Keratinocyte (primary cell): ENCODE measurements around the gene CELF5. TPM values are rescaled to one million over a fixed set of nuclear protein-coding genes. Genes with fewer than 3 reads are reported as not detected.

Experiments
- DNase-seq: peaks from one replicate; pipeline ENCODE4 v3.0.0-alpha.2; 2011; ENCODE audit warnings: low read depth, missing footprints, low spot score
- FAIRE-seq: peaks from 2 replicates; lab custom pipeline; 2011; peaks lifted over from hg19 to GRCh38; lab: Jason Lieb, UNC
- H2AFZ ChIP-seq: 2 replicates; pipeline ENCODE4 v1.6.0; 2012; ENCODE audit warnings: low read length, control low read depth, inconsistent platforms; ENCODE audit not compliant: control insufficient read depth
- H3K27ac ChIP-seq: 2 replicates; pipeline ENCODE4 v1.5.1; 2011; ENCODE audit warnings: low read length; ENCODE audit not compliant: control insufficient read depth, insufficient read depth
- H3K27me3 ChIP-seq: 3 replicates; pipeline ENCODE4 v1.6.0; 2011; ENCODE audit warnings: low read length; ENCODE audit not compliant: control insufficient read depth, insufficient read depth; ENCODE audit errors: extremely low read depth
- H3K36me3 ChIP-seq, 2 experiments: 2 replicates in 1 of 2; 3 replicates in 1 of 2; pipeline ENCODE4 v1.5.1; 2011; ENCODE audit warnings: low read length in 2 of 2, mild to moderate bottlenecking in 1 of 2; ENCODE audit not compliant: control insufficient read depth in 2 of 2, insufficient read depth in 2 of 2; ENCODE audit errors: extremely low read depth in 1 of 2
- H3K4me1 ChIP-seq: 3 replicates; pipeline ENCODE4 v1.5.1; 2011; ENCODE audit warnings: low read length; ENCODE audit not compliant: control insufficient read depth, insufficient read depth; ENCODE audit errors: extremely low read depth
- H3K4me2 ChIP-seq: 3 replicates; pipeline ENCODE4 v1.6.0; 2011; ENCODE audit warnings: low read depth, low read length; ENCODE audit not compliant: control insufficient read depth, insufficient read depth; ENCODE audit errors: extremely low read depth
- H3K4me3 ChIP-seq, 3 experiments: fragments of 200-600 bp in 1 of 3; sonication (generic) in 1 of 3; 2 replicates in 2 of 3; 3 replicates in 1 of 3; pipeline ENCODE4 v1.5.1; 2011 to 2016; ENCODE audit warnings: low read length in 3 of 3, mild to moderate bottlenecking in 3 of 3, control low read depth in 2 of 3, inconsistent platforms in 1 of 3, low read depth in 1 of 3, mixed read lengths in 1 of 3, mixed run types in 1 of 3, moderate library complexity in 1 of 3; ENCODE audit not compliant: control insufficient read depth in 2 of 3, insufficient read depth in 2 of 3; ENCODE audit errors: extremely low read depth in 1 of 3
- H3K79me2 ChIP-seq: 2 replicates; pipeline ENCODE4 v1.6.0; 2012; ENCODE audit warnings: low read length; ENCODE audit not compliant: control insufficient read depth, insufficient read depth
- H3K9ac ChIP-seq: 3 replicates; pipeline ENCODE4 v1.6.0; 2011; ENCODE audit warnings: low read length; ENCODE audit not compliant: control insufficient read depth, insufficient read depth; ENCODE audit errors: extremely low read depth
- H3K9me1 ChIP-seq: 3 replicates; pipeline ENCODE4 v1.6.0; 2011; ENCODE audit warnings: low read length; ENCODE audit not compliant: control insufficient read depth, insufficient read depth; ENCODE audit errors: extremely low read depth
- H3K9me3 ChIP-seq: 2 replicates; pipeline ENCODE4 v1.5.1; 2012; ENCODE audit warnings: low read depth, low read length; ENCODE audit not compliant: control insufficient read depth
- H4K20me1 ChIP-seq: 3 replicates; pipeline ENCODE4 v1.6.0; 2011; ENCODE audit warnings: low read length; ENCODE audit not compliant: control insufficient read depth, insufficient read depth; ENCODE audit errors: extremely low read depth
- CTCF ChIP-seq, 3 experiments: IDR thresholded peaks in 1 of 3; conservative IDR thresholded peaks in 1 of 3; optimal IDR thresholded peaks in 1 of 3; 2 replicates in 2 of 3; 3 replicates in 1 of 3; pipeline versions ENCODE3 to v1.5.1; 2011; ENCODE audit warnings: low read length in 3 of 3, mild to moderate bottlenecking in 3 of 3, moderate library complexity in 2 of 3, control low read depth in 1 of 3, inconsistent platforms in 1 of 3; ENCODE audit not compliant: insufficient read depth in 2 of 3; ENCODE audit errors: extremely low read depth in 1 of 3
- EZH2 ChIP-seq: IDR thresholded peaks from one replicate; pipeline ENCODE4 v1.6.1; 2012; ENCODE audit warnings: inconsistent platforms, mild to moderate bottlenecking, low read length, moderate library complexity
- dilution Hi-C: fragments of 300-500 bp; cut with MboI; formaldehyde crosslinking; loops from one replicate; pipeline ENCODE4 v1.7.0; 2020; ENCODE audit warnings: low sequenced_read_pairs; ENCODE audit not compliant: extremely low pct_ligation_motif_present
- polyA plus RNA-seq, 5 experiments: library from polyadenylated mRNA; depleted of rRNA in 3 of 5; stranded (reverse) in 3 of 5; stranded (forward) in 1 of 5; unstranded in 1 of 5; fragments of >200 nt; gene quantifications; 1 replicate in 1 of 5; 2 replicates in 3 of 5; 3 replicates in 1 of 5; pipeline versions ENCODE4 v1.2.1 to v1.2.3, GENCODE V29; 2011 to 2012; ENCODE audit warnings: missing spikeins in 2 of 5, low read depth in 1 of 5, low replicate concordance in 1 of 5

CELF5 gene
- polyA plus RNA-seq, 1 donor (not counting 4 experiments of a cell fraction or from before 2014, with no cell fraction given), result 0.04 TPM

- Histone ChIP-seq H3K4me2 (no peak overlapping the region), H3K27me3 (no peaks in the 10 kb centered on the region)
- dilution Hi-C loops, result no loop called here
These were observed 28.8 kb downstream of the CELF5 start for GRCh38 chr19:3253270-3253669.

GRCh38 chr19:3254520-3254919 is 30.1 kb downstream of the CELF5 start:
- H3K9me3 ChIP-seq, result no peaks in the 10 kb centered on the region
- no peak overlapping the region for H3K4me2 ChIP-seq
- TF ChIP-seq EZH2 (no peak), CTCF (optimal IDR thresholded peaks at IDR 0.05 in 1 of 3, IDR thresholded peaks at IDR 0.05 in 1 of 3, conservative IDR thresholded peaks at IDR 0.05 in 1 of 3; ENCODE audit: extremely low read depth in 1 of 3, insufficient read depth in 2 of 3, low read length in 3 of 3) (no peak)
- no peaks in the 10 kb centered on the region for H3K9me1 ChIP-seq
- H3K27ac ChIP-seq, result no peak overlapping the region
- no peak for DNase-seq
- no peaks in the 10 kb centered on the region for H3K36me3 ChIP-seq
- H3K4me3 ChIP-seq, result no peak overlapping the region
- no peaks in the 10 kb centered on the region for H3K27me3 ChIP-seq
- no peak overlapping the region for H3K9ac ChIP-seq
- no peak for FAIRE-seq
- H4K20me1 ChIP-seq, result no peaks in the 10 kb centered on the region
- no peak overlapping the region for H2AFZ ChIP-seq
- H3K4me1 ChIP-seq, result no peaks in the 10 kb centered on the region
- H3K79me2 ChIP-seq, result no peaks in the 10 kb centered on the region
- dilution Hi-C loops, result no loop called here

More at GRCh38 chr19:3253270-3253669, 28.8 kb downstream of the CELF5 start:
- Histone ChIP-seq H3K4me1 (no peaks in the 10 kb centered on the region), H3K9ac (no peak overlapping the region), H3K4me3 (no peak overlapping the region), H2AFZ (no peak overlapping the region), H3K9me3 (no peaks in the 10 kb centered on the region), H4K20me1 (no peaks in the 10 kb centered on the region), H3K36me3 (no peaks in the 10 kb centered on the region), H3K79me2 (no peaks in the 10 kb centered on the region), H3K9me1 (no peaks in the 10 kb centered on the region), H3K27ac (no peak overlapping the region)
- no peak for FAIRE-seq
- no peak for TF ChIP-seq EZH2
- peak in 1 of 3 experiments; percentile 12 for TF ChIP-seq CTCF (optimal IDR thresholded peaks at IDR 0.05 in 1 of 3, IDR thresholded peaks at IDR 0.05 in 1 of 3, conservative IDR thresholded peaks at IDR 0.05 in 1 of 3; ENCODE audit: extremely low read depth in 1 of 3, insufficient read depth in 2 of 3, low read length in 3 of 3)
- DNase-seq, result no peak
